ENCODE measurements around the gene KTN1.

The KTN1 gene

DNA sequence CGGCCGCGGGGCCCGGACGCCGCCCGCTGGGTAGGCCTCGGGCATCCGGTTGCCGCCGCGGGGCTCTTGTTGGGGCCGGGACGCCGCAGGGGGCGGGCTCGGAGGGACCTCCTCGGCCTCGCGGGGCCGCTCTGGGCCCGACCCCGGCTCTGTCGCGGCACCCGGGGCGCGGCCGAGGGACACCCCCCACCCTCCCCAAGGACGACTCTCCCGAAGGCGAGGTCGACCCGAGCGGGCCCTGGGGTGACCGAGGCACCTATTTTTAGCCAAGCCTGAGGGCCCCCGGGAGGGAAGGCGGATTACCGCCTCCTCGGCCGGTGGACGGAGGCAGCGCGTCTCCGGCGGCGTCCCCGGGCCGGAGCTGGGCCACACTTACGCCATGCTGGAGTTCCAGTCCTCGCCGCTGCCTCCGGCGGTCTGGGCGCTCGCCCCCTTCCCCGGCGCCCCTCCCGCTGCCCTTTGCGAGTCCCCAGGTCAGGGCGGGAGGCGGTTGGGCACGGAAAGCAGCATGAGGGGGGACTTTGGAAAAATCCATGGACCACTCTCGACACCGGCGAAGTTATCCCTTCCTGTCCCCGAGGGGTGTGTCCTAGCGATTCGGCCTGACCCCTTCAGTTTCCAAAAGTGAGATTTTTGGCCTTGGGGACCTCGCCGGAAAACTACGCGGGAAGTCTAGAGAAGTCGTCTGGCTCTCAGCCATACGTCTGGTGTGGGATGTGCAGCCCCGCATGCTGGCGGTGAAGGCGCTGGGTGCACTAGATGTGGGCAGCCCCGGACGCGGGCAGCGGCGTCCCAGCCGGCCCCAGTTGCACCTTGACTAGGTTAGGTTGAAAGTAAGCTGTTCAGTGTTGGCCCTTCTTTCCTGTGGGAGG is 699 bp downstream of the KTN1 start:
- ChIA-PET CTCF (interaction anchor here (0.8 kb wide), 1 partner anchor 14 kb away, joined by 3 read pairs; no protein-coding TSS in a partner anchor), POLR2A (interaction anchor here (0.7 kb wide), 1 partner anchor 20 kb away, joined by 3 read pairs; no protein-coding TSS in a partner anchor)
- TF ChIP-seq LEF1 (IDR thresholded peaks at IDR 0.05; ENCODE audit: borderline replicate concordance) = no peak
- no peak for TF ChIP-seq FOXM1 (IDR thresholded peaks at IDR 0.05; ENCODE audit: borderline replicate concordance)
- no peak for TF ChIP-seq ELF4 (IDR thresholded peaks at IDR 0.05)
- TF ChIP-seq PKNOX1 (IDR thresholded peaks at IDR 0.05) = no peak
- no peak for TF ChIP-seq NFRKB (IDR thresholded peaks at IDR 0.05)
- no peak for TF ChIP-seq CTBP1 (IDR thresholded peaks at IDR 0.05; ENCODE audit: borderline replicate concordance)
- no peak for TF ChIP-seq BHLHE40 (IDR thresholded peaks at IDR 0.05; ENCODE audit: borderline replicate concordance)
- no peak for TF ChIP-seq FOXK2 (IDR thresholded peaks at IDR 0.05)
- 0 out of 2 replicates have a peak, but pooled peaks have one; percentile 20 for TF ChIP-seq L3MBTL2 (conservative IDR thresholded peaks at IDR 0.05)
- DNase-seq (ENCODE audit: extremely low spot score) = peak; percentile 45

DNA sequence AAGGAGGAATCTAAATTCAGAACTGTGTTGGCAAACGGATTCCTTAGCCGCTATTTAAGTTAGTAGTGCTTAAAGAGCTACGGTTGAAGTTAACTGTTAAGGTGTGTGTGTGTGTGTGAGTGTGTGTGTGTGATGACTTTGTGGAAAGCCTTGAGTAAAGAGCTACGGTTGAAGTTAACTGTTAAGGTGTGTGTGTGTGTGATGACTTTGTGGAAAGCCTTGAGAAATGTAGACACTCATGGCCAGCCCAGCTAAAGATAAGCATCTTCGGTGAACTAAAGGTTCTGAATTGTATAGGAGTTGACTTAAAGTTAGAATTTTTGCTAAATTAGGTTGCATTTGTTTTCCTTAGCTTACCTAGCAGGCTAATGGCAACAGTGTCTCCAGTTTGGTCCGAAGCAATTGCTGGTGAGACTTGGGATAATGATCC is 1.4 kb downstream of the KTN1 start:
- no peak for DNase-seq (ENCODE audit: extremely low spot score)
- CTCF ChIA-PET = interaction anchor here (0.8 to 0.9 kb wide), 2 partner anchors 14 to 21 kb away, joined by 3 read pairs; no protein-coding TSS in a partner anchor
- no peak for TF ChIP-seq TARDBP (IDR thresholded peaks at IDR 0.05)
- no peak for TF ChIP-seq FOXM1 (IDR thresholded peaks at IDR 0.05; ENCODE audit: borderline replicate concordance)
- no peak for TF ChIP-seq HDGF (IDR thresholded peaks at IDR 0.05; ENCODE audit: borderline replicate concordance)
- no peak for TF ChIP-seq SUZ12 (IDR thresholded peaks at IDR 0.05)
- no peak for TF ChIP-seq ZNF384 (IDR thresholded peaks at IDR 0.05)
- TF ChIP-seq ARNT (IDR thresholded peaks at IDR 0.05) = no peak
- TF ChIP-seq ELF4 (IDR thresholded peaks at IDR 0.05) = no peak
- TF ChIP-seq SP1 (IDR thresholded peaks at IDR 0.05) = no peak
- TF ChIP-seq FOXK2 (IDR thresholded peaks at IDR 0.05) = no peak
- TF ChIP-seq PKNOX1 (IDR thresholded peaks at IDR 0.05) = no peak
- TF ChIP-seq CTBP1 (IDR thresholded peaks at IDR 0.05; ENCODE audit: borderline replicate concordance) = no peak
- no peak for TF ChIP-seq FOXA1 (IDR thresholded peaks at IDR 0.05)
- no peak for TF ChIP-seq LEF1 (IDR thresholded peaks at IDR 0.05; ENCODE audit: borderline replicate concordance)
- POLR2A ChIA-PET = interaction anchor here (0.6 to 0.7 kb wide), 2 partner anchors 19 to 170 kb away, joined by 3 read pairs; partner anchors contain the start of gene ATG14

GRCh38 chr14:55582746-55583145 is 2.7 kb downstream of the KTN1 start:
- CTCF ChIA-PET = no interaction called here
- DNase-seq (ENCODE audit: extremely low spot score) = no peak
- POLR2A ChIA-PET = no interaction called here
- TF ChIP-seq BHLHE40 (IDR thresholded peaks at IDR 0.05; ENCODE audit: borderline replicate concordance) (no peak), LEF1 (IDR thresholded peaks at IDR 0.05; ENCODE audit: borderline replicate concordance) (no peak), FOXM1 (IDR thresholded peaks at IDR 0.05; ENCODE audit: borderline replicate concordance) (no peak), NFRKB (IDR thresholded peaks at IDR 0.05) (no peak), TARDBP (IDR thresholded peaks at IDR 0.05) (no peak), SUZ12 (IDR thresholded peaks at IDR 0.05) (no peak), FOXK2 (IDR thresholded peaks at IDR 0.05) (no peak)

- ChIA-PET CTCF (interaction anchor here (0.5 to 0.7 kb wide), 2 partner anchors 181 to 185 kb away, joined by 3 to 4 read pairs; no protein-coding TSS in a partner anchor), POLR2A (no interaction called here)
- TF ChIP-seq TARDBP (IDR thresholded peaks at IDR 0.05) (no peak), L3MBTL2 (conservative IDR thresholded peaks at IDR 0.05) (no peak), FOXK2 (IDR thresholded peaks at IDR 0.05) (no peak), ARNT (IDR thresholded peaks at IDR 0.05) (no peak), SP1 (IDR thresholded peaks at IDR 0.05) (no peak), HDGF (IDR thresholded peaks at IDR 0.05; ENCODE audit: borderline replicate concordance) (no peak)
These were observed 4.0 kb downstream of the KTN1 start for GRCh38 chr14:55583942-55584468.

GRCh38 chr14:55585854-55586253 is 5.8 kb downstream of the KTN1 start:
- no peak for DNase-seq (ENCODE audit: extremely low spot score)
- ChIA-PET CTCF (interaction anchor here (0.9 to 1.0 kb wide), 2 partner anchors 22 to 140 kb away, joined by 3 to 4 read pairs; no protein-coding TSS in a partner anchor), POLR2A (no interaction called here)
- TF ChIP-seq L3MBTL2 (conservative IDR thresholded peaks at IDR 0.05) = no peak
- no peak for TF ChIP-seq HDGF (IDR thresholded peaks at IDR 0.05; ENCODE audit: borderline replicate concordance)
- no peak for TF ChIP-seq FOXK2 (IDR thresholded peaks at IDR 0.05)
- TF ChIP-seq ARNT (IDR thresholded peaks at IDR 0.05) = no peak
- no peak for TF ChIP-seq SUZ12 (IDR thresholded peaks at IDR 0.05)
- no peak for TF ChIP-seq FOXA1 (IDR thresholded peaks at IDR 0.05)
- TF ChIP-seq ELF4 (IDR thresholded peaks at IDR 0.05) = no peak
- no peak for TF ChIP-seq CTBP1 (IDR thresholded peaks at IDR 0.05; ENCODE audit: borderline replicate concordance)
- no peak for TF ChIP-seq ZNF384 (IDR thresholded peaks at IDR 0.05)
- TF ChIP-seq FOXM1 (IDR thresholded peaks at IDR 0.05; ENCODE audit: borderline replicate concordance) = no peak
- TF ChIP-seq TARDBP (IDR thresholded peaks at IDR 0.05) = no peak
- no peak for TF ChIP-seq SP1 (IDR thresholded peaks at IDR 0.05)
- TF ChIP-seq PKNOX1 (IDR thresholded peaks at IDR 0.05) = no peak
- no peak for TF ChIP-seq BHLHE40 (IDR thresholded peaks at IDR 0.05; ENCODE audit: borderline replicate concordance)
- no peak for TF ChIP-seq LEF1 (IDR thresholded peaks at IDR 0.05; ENCODE audit: borderline replicate concordance)
- no peak for TF ChIP-seq NFRKB (IDR thresholded peaks at IDR 0.05)

More at GRCh38 chr14:55583942-55584468, 4.0 kb downstream of the KTN1 start:
- DNase-seq (ENCODE audit: extremely low spot score) = no peak

Data from HEK293T (cell line).